GM18907 (cell line): ENCODE data around the gene AGPAT3.
A peak's percentile ranks its signal among the peaks of the same experiment; 100 is the strongest.
"Not testable (repeated sequence)": the region's sequence is repeated elsewhere in the genome, so short reads cannot be mapped to it uniquely, and the experiment has no call there.

ENCODE experiments used
- ATAC-seq: cut with Tn5 transposase; IDR thresholded peaks from one replicate; pipeline ENCODE4 v1.9.1; 2021; ENCODE audit warnings: mild to moderate bottlenecking, moderate library complexity; ENCODE audit not compliant: unreplicated experiment

Gene AGPAT3

GRCh38 chr21:43834146-43834905 lies 30.7 kb upstream of the AGPAT3 start:
- ATAC-seq: no peak

GRCh38 chr21:43835050-43835449 lies 30.0 kb upstream of the AGPAT3 start:
- no peak for ATAC-seq

GRCh38 chr21:43835861-43836260 lies 29.2 kb upstream of the AGPAT3 start:
- ATAC-seq: no peak

- ATAC-seq: no peak
Observed at GRCh38 chr21:43836616-43837015, 28.4 kb upstream of the AGPAT3 start.

- no peak for ATAC-seq
Observed at GRCh38 chr21:43840259-43840658, 24.8 kb upstream of the AGPAT3 start.

DNA sequence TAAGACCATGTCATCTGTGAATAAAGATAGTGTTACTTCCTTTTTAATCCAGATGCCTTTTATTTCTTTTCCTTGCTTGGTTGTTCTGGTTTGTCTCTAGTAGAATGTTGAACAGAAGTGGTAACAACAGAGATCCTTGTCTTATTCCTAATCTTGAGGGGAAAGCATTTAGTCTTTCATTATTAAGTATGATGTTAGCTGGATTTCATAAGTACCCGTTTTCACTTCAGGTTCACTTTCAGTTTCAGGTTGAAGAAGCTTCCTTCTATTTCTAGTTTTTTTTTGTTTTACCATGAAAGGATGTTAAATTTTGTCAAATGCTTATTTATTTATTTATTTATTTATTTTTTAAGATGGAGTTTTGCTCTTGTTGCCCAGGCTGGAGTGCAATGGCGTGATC lies 22.3 kb upstream of the AGPAT3 start:
- no peak for ATAC-seq

GRCh38 chr21:43844906-43845305 lies 20.1 kb upstream of the AGPAT3 start:
- ATAC-seq: not testable (repeated sequence)

- ATAC-seq: no peak
Observed at GRCh38 chr21:43845386-43845785, 19.6 kb upstream of the AGPAT3 start.

- ATAC-seq: no peak
Observed at GRCh38 chr21:43846430-43846829, 18.6 kb upstream of the AGPAT3 start.

DNA sequence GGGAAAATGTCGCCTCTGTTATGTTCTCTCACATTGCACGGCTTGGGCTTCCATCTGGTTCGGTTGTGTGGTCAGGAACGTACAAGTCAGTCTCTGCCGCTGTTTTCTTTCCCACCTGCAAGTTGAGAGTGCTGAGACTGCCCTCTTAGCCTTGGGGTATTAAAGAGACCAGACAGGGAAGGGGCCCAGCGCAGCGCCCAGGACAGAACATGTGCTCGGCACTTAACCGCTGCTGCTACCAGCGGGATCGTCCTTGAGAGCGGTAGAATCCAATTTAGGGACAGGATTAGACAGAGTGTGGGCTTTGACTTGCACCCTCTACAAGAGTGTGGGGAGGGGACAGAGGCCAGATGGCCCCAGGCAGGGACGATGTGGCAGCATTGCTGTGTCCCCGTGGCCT lies 17.7 kb upstream of the AGPAT3 start:
- ATAC-seq: no peak

- no peak for ATAC-seq
Observed at GRCh38 chr21:43848771-43849170, 16.3 kb upstream of the AGPAT3 start.

DNA sequence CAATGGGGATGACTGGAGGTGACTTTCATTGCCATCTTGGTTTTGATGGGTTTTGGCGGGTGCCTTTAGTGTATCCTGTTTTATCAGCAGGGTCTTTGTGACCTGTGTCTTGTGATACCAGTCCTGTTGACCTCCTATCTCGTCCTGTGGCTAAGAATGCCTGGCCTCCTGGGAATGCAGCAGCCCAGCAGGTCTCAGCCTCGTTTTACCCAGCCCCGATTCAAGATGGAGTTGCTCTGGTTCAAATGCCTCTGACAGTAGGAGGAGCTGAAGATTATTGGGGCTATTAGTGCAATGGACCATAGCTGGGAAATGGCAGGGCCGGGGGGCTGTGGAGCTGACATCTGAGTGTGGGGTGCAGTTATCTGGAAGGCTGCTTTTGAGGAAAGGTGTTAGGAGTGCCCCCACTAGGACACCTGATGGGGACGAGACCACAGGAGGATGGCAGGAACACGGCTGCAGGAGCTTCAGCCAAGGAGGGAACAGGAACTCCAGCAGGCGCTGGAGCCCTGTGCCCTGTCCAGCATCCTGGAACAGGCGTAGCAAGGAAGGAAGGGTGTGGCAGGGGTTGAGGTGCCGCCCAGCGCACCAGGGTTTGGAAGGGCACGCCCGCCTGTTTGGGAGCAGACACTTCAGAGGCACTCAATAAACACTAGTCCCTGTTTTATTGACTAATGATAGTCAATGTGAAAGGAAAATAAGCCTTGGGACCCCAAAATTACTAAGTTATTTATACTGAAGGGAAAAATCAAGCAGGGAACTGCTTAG lies 15.3 kb upstream of the AGPAT3 start:
- ATAC-seq: no peak

GRCh38 chr21:43850728-43851295 lies 14.2 kb upstream of the AGPAT3 start:
- no peak for ATAC-seq

GRCh38 chr21:43851593-43851992 lies 13.4 kb upstream of the AGPAT3 start:
- no peak for ATAC-seq

- ATAC-seq: no peak
Observed at GRCh38 chr21:43853851-43854772, 10.9 kb upstream of the AGPAT3 start.

- ATAC-seq: peak; percentile 69
Observed at GRCh38 chr21:43854773-43855633, 10.0 kb upstream of the AGPAT3 start.

DNA sequence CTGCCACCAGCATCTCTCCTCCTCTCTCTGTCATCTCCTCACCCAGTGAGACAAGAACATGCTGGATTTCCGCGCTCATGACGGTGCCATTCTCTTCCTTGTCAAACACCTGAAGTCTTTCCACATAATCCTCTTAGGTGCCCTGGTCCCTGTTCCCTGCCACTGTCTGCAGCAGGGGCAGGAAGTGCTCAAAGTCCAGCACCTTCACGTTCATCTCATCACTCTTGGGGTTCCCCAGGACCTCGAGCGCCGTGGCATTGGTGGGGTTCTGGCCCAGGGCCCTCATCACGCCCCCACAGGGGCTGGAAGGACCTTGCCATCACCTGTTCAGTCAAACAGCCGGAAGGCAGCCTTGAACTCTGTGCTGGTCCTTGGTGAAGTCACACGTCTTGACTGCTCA lies 9.1 kb upstream of the AGPAT3 start:
- ATAC-seq: no peak

- no peak for ATAC-seq
Observed at GRCh38 chr21:43858806-43859648, 6.0 kb upstream of the AGPAT3 start.

DNA sequence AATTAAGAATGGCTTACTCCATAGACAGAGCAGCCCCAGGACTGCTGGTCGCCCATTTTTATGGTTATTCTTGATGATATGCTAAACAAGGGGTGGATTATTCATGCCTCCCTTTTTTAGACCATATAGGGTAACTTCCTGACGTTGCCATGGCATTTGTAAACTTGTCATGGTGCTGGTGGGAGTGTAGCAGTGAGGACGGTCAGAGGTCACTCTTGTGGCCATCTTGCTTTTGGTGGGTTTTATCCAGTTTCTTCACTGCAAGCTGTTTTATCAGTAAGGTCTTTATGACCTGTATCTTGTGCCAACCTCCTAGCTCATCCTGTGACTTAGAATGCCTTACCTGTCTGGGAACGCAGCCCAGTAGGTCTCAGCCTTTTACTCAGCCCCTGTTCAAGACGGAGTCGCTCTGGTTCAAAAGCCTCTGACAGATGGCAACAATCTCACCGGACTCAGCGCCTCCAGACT lies 5.2 kb upstream of the AGPAT3 start:
- no peak for ATAC-seq
